Astrocyte of the cerebellum (primary cell): Measurements from ENCODE around the gene LIM2.

Source experiments
- DNase-seq: peaks from one replicate; pipeline ENCODE4 v3.0.0-alpha.2; 2011; ENCODE audit warnings: low read depth
- H3K4me3 ChIP-seq: 2 replicates; pipeline ENCODE4 v1.5.1; 2011; ENCODE audit warnings: mild to moderate bottlenecking, low read depth, low read length, moderate library complexity
- in situ Hi-C: cut with HindIII; loops from 2 replicates; pipeline ENCODE4 v1.10.0; 2017; ENCODE audit warnings: low sequenced_read_pairs
- TF ChIP-seq, protein P1 (sequence below): IDR thresholded peaks from 2 replicates; pipeline ENCODE4 v1.5.1; 2012; ENCODE audit warnings: low read length, low read depth, moderate library complexity, mild to moderate bottlenecking; ENCODE audit errors: missing control alignments

LIM2 gene

GRCh38 chr19:51382004-51382403, 5.8 kb downstream of the LIM2 start:
- in situ Hi-C loops, result no loop called here
- no peak overlapping the region for H3K4me3 ChIP-seq
- DNase-seq, result no peak
- TF ChIP-seq, protein P1, sequence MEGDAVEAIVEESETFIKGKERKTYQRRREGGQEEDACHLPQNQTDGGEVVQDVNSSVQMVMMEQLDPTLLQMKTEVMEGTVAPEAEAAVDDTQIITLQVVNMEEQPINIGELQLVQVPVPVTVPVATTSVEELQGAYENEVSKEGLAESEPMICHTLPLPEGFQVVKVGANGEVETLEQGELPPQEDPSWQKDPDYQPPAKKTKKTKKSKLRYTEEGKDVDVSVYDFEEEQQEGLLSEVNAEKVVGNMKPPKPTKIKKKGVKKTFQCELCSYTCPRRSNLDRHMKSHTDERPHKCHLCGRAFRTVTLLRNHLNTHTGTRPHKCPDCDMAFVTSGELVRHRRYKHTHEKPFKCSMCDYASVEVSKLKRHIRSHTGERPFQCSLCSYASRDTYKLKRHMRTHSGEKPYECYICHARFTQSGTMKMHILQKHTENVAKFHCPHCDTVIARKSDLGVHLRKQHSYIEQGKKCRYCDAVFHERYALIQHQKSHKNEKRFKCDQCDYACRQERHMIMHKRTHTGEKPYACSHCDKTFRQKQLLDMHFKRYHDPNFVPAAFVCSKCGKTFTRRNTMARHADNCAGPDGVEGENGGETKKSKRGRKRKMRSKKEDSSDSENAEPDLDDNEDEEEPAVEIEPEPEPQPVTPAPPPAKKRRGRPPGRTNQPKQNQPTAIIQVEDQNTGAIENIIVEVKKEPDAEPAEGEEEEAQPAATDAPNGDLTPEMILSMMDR, result no peak

- DNase-seq, result no peak
- TF ChIP-seq, protein P1, result no peak
- in situ Hi-C loops, result no loop called here
- no peak overlapping the region for H3K4me3 ChIP-seq
Observed at GRCh38 chr19:51380379-51380778, 7.4 kb downstream of the LIM2 start.

DNA sequence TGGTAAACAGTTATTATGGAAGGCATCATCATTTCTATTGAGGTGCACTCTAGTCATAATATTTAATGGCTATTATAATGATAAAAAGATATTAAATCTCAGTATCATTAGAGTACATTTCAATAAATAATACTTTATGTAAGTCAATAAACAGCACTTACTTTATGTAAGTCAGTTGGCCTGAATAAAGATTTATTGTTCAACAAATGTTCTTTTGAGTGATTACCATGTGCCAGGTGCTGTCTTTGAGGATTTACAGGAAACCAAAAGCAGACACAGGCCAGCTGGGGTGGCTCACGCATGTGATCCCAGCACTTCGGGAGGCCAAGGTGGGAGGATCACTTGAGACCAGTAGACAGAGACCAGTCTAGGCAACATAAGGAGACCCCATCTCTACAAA, 10.4 kb downstream of the LIM2 start:
- DNase-seq, result no peak
- TF ChIP-seq, protein P1, result no peak
- H3K4me3 ChIP-seq, result no peak overlapping the region
- in situ Hi-C loops, result no loop called here

DNA sequence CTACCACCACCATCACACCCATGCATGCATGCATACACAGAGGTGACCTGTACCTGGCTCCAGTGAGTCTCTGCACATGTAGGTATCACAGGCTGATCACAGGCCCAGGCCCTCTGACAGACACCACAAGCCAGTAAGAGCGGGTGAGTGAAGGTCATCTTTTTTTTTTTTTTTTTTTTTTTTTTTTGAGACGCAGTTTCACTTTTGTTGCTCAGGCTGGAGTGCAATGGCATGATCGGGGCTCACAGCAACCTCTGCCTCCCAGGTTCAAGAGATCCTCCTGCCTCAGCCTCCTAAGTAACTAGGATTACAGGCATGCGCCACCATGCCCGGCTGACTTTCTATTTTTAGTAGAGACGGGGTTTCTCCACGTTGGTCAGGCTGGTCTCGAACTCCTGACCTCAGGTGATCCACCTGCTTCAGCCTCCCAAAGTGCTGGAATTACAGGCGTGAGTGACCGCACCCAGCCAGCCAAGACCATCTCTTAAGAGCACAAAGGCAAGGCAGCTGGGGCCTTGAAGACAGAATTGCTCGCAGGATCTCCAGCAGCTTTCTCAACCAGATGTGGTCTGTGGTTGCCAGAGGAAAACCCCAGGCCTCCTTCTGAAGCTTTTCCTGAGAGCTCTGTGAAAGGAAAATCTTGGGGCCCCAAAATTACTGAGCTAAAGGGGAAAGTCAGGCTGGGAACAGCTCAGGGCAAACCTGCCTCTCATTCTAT, 12.1 kb downstream of the LIM2 start:
- in situ Hi-C loops, result no loop called here
- no peak overlapping the region for H3K4me3 ChIP-seq
- no peak for DNase-seq
- TF ChIP-seq, protein P1, result no peak

DNA sequence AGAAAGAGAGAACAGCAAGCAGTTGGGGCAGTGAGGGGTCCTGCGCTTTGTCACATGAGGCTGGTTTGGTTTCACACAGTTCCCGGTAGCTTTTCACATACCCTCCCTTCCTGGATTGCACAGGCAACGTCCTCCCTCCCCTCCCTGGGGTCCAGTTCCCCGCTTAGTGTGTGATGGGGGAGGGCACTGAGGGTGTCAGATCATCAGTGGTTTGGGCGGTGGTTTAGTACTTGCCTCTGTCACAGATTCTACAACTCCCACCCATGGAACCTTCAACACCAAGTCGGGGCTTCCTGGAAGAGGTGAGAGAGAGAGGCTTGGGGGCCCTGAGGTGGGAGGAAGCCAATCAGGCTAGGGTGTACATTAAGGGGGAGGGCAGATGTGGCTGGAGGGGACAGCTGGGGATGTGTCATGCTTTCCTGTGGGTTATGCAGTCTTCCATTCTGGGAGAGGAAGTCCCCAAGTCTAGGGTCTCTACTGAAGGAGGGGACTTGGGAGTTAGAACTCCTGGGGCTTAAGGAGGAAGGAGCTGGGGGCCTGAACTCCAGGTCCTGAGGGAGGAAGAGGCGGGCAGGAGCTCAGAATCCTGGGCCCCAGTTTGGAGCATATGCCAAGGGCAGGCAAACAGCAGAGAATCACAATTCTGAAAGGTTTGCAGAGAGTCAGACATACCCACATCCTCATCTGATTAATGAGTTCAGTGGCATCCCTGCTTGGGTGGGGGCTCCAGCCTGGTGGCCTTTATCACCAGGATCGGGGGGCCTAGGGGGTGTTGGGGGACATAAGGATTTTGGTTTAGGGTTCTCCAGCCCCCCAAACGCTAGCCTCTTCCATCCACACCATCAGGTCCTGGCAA, 14.9 kb downstream of the LIM2 start, which contains the start of gene NKG7:
TSS of gene NKG7 (minus strand) at position 6 of the 856 bp plus-strand sequence. CDS start 119 bp downstream, outside the sequence.
- no peak within 1 kb of the TSS for H3K4me3 ChIP-seq
- TF ChIP-seq, protein P1, result no peak
- in situ Hi-C loops, result no loop called here
- DNase-seq, result no peak

- in situ Hi-C loops, result no loop called here
- DNase-seq, result no peak
- H3K4me3 ChIP-seq, result no peak overlapping the region
- TF ChIP-seq, protein P1, result no peak
Observed at GRCh38 chr19:51372021-51372648, 15.6 kb downstream of the LIM2 start.
